Embryonic facial prominence (tissue), 1 donor: ENCODE measurements around the gene PPFIA1.

Experiments used
- DNase-seq: peaks from one replicate; pipeline ENCODE4 v3.0.0-alpha.2; 2016; ENCODE audit errors: extremely low spot score

PPFIA1 gene

DNA sequence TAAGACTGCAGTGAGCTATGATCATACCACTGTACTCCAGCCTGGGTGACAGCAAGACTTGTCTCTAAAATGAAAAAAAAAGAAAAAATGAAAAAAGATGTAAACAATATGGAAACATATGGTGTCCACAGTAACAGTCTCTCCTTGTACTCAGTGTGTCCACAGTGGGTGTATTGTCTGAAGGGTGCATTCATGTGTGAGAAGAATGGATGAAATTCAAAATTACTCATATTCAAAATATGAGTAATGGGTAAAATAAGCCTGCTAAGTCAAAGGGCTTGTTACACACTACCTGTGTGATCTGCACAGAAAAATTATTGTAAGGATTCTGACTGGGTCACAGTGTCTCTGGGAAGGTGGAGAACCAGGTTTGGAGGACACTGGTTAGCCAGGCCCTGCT lies 26.9 kb downstream of the PPFIA1 start:
- no peak for DNase-seq

DNA sequence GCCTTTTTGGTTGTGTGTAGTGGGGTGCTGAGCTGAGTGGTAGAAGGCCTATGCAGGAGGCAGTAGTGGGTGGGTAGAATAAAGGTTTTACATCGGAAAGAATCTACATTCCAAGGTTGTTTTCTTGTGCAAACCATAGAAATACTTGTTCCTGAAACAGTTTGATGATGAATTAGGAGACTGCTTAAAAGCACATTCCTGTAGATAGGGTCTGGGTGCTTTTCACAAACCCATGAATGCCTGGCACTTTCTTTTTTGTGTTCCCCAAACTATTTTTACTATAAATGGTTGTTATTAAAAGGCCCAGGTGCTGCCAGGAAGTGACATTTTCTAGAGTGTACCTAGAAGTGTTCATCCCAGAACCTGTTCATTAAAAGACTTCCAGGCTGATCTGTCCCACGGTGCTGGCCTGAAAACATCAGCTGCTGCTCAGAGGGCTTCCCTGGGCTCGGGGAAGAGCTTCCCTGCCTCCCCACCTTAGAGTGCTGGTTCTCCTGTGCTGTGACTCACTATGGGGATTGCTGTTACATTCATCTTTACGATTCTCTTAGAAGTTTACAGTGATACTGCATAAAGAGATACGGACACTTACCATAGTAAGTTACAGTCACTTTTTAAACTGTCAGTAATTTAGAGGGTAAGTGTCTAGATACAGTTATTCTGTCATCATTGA lies 27.9 kb downstream of the PPFIA1 start:
- no peak for DNase-seq

DNA sequence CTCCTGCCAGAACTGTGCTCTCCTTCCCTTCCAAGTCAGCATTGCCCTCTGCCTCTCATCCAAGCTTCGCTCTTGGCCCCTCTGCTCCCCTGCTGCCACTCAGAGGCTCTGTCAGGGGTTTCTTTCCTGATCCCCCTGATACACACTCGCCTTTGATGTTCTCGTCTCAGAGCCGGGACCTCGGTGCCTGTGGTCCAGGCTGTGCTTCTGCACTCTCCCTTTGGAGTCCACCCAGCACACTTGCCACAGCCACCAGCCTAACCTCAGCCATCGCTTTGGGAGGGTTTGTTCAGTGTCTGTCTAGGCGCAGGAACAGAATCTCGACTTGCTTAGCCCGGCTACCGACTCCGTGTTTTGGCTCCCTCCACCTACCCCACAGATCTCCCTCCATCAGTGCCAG lies 29.1 kb downstream of the PPFIA1 start:
- DNase-seq, result no peak

DNA sequence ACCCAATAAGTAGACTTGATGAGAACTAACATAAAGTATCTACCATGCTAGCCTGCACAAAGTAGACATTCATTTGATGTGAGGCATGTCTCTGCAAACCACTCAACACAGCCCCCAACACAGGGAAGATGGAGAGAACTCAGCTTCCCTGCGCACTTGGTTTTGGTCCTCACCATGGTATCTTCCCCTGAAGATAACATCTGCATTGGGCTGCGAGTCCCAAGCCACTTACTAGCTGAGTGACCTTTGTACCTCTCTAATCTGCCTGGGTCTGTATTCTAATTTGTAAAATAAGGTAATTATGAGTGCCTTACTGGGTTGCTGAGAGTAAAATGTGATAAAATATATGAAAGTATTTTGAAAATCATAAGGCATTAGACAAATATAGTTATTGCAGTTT lies 30.7 kb downstream of the PPFIA1 start:
- DNase-seq, result no peak

DNA sequence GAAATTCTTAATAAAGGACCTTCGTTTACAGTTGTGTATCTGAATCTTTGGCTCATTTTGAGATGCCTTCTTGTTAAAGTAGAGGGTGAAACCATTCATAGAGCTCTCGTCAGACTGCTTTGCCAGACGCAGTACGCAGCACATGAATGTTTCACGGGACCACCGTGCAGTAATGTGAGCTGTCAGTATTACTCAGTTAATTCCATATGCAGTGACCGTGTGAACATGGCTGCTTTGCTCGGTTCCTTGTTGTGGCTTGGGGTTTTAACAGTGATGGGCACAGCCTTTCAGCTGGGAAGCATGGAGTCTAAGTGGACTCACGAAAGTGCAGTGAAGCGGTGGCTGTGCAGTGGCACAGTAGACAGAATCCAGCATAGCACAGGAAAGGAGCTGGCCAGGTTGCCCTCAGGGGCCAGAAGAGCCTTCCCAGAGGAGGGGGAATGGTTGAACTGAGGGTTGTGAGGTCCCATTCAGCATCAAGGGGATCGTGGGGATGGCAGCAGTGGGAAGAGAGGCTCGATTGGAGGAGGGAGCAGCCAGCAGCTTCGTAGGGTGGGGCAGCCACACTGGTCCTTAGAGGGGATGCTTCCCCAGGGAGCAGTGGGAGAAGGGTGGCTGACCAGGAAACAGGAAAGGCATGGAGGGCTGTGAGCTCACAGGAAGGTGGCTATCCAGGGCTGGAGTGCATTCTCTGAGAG lies 31.4 kb downstream of the PPFIA1 start:
- DNase-seq, result no peak

DNA sequence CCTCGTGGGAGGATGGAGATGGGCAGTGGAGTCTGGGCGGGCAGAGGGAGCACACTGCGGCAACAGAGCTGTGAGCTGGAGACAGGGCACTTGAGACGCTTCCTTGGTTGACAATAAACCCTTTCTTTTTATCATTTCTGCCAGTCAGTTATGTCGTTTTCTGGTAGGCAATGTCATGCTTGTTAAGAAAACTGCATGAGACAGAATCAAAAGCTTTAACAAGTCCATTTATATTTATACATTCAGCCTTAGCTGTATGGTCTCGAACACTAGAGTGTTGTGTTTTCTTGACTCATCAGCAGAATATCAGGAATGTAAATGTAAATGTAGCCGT lies 31.9 kb downstream of the PPFIA1 start:
- no peak for DNase-seq

DNA sequence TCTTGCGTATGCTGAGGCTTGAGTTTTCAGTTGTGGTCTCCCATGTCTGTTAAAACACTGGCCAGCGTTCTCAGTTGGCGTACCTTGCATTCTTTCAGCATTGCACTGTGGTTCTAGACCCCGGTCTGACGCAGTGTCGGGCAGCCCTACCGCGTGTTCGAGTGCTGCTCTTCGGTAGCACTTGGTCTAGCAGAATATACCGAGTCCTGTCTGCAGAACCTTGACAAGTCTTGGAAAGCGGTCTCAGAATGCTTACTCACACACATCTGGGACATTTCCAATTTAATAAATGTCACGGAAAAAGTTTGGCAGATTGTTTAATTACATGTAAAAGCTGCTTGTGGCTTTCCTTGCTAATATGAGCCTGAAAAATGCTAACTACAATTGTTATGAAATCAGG lies 32.6 kb downstream of the PPFIA1 start:
- DNase-seq, result no peak

DNA sequence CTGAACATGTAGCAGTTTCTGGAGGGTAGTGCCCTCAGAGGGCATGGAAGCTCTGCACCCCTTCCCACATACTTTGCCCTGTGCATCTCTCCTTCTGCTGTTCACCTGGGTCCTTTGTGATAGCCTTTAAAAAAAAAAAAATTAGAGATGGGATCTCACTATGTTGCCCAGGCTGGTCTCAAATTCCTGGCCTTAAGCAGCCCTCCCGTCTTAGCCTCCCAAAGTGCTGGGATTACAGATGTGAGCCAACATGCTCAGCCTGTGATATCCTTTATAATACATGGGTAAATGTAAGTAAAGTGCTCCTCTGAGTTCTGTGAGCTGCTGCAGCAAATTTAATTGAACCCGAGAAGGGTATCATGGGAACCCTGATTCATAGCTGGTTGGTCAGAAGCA lies 33.7 kb downstream of the PPFIA1 start:
- no peak for DNase-seq

DNA sequence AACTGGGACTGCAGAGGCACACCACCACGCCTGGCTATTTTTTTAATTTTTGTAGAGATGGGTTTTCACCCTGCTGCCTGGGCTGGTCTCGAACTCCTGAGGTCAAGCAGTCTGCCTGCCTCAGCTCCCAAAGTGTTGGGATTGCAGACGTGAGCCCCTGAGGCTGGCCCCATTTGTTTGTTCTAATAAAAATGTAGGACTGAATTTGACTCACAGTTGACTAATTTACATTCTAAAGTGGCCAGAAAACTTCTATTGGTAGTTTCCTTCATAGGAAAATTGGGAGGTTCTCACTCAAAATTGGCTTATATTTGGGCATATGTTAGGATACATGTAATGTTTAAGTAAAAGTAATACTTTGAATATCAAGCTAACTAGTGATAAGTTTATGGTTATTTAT lies 35.0 kb downstream of the PPFIA1 start:
- DNase-seq, result no peak

DNA sequence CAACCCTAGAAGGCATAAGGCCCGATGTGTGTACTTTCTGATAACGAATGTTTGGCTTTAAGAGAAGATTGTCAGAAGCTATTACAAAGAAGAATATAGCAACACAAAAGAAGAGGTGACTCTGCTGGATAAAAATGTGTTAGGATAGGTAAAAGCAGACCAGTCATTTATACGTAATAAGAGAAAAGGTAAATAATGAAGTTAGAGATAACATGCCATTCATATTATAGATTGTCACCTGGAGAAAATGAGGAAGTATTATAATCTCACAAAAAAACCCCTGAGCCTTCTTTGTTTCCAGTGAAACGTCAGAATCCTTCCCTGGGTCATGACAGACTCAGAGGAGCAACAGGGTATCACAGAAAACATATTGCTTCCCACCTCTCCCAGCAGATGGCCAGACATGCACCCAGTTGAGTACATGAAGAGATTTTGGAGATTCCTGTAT lies 36.1 kb downstream of the PPFIA1 start:
- DNase-seq, result no peak

DNA sequence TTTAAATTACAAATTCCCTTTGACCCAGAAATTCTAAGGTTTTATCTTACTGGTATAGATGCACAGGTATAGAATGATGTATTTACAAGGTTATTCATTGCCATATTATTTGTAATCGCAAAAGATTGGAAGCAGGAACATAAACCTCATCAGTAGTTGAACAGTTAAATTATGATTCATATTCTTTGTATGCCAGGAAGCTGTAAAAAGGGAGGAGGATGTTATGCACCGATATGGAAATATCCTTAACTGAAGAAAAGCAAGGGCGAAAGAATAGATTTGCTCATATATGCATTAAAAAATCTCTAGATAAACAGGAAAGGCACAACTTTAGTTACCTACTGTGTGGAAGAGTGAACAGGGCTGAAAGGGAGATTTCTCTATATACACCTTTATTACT lies 36.7 kb downstream of the PPFIA1 start:
- DNase-seq, result no peak

DNA sequence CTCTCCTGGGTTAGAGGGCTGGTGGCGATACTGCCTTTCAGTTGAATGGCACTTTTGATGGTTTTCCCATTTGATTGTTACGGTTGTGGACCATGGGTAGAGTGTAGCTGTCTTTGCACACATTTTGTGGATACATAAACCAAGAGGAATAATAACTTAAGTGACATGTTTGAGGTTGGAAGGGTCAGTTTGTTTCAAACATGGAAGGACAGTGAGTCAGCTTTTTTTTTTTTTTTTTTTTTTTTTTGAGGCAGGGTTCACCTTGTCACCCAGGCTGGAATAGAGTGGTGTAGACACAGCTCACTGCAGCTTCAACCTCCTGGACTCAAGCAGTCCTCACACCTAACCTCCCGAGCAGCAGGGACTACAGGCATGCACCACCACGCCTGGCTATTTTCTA lies 41.1 kb downstream of the PPFIA1 start:
- DNase-seq, result no peak

DNA sequence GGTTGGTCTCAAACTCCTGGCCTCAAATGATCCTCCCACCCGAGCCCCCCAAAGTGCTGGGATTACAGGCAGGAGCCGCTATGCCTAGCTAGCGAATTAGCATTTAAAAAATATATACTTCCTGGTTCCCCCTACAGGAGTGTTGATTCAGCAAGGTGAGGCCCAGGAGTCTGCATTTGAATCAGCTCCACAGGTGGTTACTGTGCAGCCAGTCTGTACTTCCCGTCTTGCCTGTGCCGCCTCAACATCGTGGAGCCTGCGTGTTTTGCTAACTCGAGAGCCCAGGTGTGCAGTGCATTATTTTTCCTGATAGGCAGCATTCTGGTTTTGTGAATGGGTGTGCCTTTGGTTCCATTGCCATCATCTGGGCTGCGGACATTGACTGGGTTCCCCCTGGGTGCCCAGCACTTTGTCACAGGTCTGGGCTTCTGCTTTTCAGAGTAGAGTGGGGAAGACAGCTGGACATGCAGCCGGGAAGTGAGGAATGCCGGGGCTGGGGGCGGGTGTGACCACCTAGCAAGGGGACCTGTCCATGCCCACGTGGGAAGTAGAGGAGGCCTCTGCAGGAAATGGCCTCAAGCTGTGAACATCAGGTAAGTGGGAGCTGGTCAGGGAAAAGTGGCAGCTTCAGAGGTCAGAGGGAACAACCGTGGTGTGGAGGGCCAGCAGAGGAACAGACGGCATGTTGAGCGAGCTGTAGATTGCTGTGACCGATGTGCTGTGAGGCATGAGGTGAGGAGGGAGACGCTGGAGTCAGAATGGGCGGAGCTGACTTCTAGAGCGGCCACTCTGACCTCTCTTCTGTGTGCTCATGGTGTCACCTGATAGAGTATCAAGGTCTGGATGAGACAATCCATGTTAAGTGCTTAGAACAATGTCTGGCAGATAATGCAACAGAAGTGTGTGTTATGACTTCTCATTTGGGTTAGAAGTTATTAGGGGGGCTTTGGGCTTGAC lies 42.2 kb downstream of the PPFIA1 start:
- no peak for DNase-seq

DNA sequence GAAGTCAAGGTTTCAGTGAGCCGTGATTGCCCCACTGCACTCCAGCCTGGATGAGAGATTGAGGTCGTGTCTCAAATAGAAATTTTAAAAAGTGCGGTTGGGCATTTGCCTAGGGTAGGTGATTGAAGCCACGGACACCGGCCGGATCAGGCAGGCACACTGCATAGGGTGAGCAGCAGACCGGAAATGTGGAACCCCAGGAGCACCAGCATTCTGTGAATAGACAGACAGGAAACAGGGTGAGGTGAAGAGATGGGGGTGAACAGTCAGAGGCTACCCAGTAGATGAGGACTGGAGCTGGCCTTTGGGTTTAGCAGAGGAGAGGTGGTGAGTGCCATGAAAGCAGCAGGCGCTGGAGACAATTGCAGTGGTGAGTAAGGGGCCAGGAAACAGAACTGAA lies 43.5 kb downstream of the PPFIA1 start:
- no peak for DNase-seq

DNA sequence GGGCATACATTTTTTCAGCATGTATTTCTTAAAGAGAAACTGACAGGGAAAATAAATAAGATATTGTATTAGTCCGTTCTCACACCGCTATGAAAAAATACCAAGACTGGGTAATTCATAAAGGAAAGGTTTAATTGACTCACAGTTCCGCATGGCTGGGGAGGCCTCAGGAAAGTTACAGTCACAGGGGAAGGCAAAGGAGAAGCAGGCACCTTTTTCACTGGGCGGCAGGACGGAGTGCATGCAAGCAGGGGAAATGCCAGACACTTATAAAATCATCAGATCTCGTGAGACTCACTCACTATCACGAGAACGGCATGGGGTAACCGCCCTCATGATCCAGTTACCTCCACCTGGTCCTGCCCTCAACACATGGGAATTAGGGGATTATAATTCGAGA lies 44.2 kb downstream of the PPFIA1 start:
- DNase-seq, result no peak

DNA sequence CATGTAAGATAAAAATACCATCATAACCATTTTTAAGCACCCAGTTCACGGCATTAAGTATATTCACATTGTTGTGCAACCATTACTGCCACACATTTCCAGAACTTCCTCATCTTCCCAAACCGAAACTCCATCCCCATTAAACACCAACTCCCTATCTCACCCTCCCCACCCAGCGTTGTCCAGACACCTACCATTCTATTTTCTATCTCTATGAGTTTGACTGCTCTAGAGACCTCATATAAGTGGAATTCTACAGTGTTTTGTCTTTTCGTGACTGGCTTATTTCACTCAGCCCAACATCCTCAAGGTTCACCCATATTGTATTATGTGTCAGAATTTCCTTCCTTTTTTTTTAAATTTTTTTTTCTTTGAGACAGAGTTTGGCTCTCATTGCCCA lies 45.2 kb downstream of the PPFIA1 start:
- DNase-seq, result no peak

DNA sequence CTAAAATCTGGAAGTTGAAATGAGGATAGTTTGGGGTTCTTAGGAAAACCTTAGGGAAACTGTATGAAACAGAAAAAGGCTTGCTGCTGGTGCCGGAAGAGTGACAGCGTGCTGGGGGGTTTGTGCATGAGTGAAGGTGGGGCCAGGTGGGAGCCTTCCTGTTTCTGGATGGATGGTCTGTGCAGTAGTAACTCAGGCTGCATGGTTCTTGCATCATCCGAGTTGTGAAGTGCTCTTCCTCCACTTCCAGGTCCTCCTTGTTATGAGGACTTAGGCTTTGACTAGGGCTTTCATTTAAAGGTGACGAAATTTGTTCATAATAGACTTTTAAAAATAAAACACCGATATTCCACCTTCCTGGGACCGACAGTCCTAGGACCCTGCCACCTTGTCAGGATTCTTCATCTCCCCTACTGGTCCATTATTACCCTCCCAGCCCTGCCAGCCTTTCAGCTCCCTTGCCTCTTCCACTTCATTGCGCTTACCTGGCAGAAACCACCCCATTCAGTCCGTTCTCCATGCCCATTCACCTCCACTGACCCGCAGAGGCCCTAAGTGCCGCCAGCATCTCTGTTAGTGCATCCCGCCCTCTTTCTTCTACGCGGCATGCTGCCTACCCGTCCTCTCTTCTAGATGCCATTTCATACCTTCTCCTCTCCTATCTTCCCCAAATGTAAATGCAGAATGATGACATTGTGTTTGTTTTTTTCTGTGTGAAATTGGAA lies 47.3 kb downstream of the PPFIA1 start:
- no peak for DNase-seq

DNA sequence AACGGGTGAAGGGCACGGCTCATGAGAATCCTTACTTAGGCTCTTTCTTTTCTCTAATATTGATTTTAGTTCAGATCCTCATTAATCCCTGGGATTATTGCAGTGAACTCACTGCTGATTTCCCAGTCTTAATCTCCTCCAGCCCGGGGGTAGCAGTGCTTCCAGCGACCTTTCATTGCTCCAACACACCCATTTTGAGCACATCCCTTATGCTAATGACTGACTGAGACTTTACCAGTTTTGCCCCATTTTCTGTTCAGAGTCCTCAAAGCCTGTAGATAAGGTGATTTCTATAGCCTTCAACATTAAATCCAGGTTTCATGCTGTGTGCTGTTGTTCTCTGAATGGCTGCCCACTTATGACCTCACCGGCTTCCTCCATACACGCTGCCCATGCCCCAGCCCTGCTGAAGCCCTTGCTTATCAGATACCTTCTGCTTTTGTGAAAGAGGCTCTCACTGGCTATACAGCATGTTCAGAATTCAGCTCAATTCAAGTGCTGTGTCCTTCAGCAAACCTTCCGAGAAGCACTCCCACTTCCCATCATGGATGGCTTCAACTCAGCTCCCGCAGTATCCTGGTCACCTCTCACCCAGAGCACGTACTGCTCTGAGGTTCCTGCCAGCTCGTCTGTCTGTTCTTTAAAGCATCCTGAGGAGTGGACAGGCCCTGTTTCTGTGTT lies 49.0 kb downstream of the PPFIA1 start:
- DNase-seq, result no peak

DNA sequence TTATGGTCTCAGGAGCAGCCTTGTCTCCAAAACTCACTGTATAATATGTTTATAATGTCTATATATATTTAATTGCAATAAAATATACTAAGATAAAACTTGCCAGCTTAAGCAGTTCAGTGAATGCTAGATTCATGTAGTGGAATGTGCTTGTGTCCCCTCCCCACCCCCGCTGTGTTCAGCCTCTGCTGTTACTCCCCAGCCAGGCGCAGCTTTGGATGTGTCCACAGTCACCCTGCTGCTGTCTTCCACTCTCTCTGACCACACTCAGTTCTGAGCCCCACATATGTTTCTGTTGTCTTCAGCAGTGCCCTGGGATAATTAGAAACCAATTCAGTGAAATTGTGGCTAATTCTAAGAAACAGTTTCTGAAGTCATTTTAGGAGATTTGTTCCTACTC lies 52.2 kb downstream of the PPFIA1 start:
- DNase-seq, result no peak

DNA sequence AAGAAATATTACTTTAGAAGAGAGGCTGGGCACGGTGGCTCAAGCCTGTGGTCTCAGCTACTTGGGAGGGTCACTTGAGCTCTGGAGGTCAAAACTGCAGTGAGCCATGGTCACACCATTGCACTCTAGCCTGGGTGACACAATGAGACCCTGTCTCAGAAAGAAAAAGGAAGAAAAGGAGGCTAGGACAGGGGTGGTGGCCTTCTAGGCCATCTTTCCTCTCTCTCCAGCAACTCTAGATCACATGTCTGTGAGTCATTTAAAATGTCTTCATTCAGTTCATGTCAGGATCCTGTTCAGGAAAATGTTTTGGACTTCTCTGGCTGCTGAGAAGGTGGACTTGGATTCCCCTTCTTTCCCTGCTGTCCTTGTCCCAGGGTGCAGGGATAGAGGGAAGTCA lies 53.3 kb downstream of the PPFIA1 start:
- DNase-seq, result no peak

DNA sequence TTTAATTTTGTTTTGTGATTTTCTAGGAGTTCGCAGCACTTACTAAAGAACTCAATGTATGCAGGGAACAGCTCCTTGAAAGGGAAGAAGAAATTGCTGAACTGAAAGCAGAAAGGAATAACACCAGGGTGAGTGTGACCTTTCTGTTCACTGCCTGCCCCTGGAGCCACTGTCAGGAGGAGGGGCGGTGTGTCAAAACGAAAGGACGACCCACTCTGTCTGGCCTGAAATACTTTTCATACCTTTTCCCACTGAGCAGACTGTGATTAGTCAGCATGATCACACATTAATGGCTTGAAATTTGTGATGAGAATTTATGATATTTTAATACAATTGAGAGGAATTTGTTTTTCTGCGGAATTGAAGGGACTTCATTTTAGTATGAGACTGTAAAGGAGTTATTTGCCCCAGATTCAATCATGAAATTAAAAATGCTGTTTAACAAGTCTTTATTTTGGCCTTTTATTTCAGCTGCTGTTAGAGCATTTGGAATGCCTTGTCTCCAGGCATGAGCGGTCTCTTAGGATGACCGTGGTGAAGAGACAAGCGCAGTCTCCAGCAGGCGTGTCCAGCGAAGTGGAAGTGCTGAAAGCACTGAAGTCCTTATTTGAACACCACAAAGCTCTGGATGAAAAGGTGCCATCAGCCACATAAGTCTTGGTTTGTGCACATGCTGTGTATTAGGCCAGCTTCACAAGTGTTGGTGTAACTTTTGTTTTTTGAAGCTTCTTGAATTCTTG lies 54.1 kb downstream of the PPFIA1 start:
- DNase-seq, result no peak
